Measurements from ENCODE around the gene CALM3.
"Not testable (repeated sequence)": the region's sequence is repeated elsewhere in the genome, so short reads cannot be mapped to it uniquely, and the experiment has no call there.

The CALM3 gene

DNA sequence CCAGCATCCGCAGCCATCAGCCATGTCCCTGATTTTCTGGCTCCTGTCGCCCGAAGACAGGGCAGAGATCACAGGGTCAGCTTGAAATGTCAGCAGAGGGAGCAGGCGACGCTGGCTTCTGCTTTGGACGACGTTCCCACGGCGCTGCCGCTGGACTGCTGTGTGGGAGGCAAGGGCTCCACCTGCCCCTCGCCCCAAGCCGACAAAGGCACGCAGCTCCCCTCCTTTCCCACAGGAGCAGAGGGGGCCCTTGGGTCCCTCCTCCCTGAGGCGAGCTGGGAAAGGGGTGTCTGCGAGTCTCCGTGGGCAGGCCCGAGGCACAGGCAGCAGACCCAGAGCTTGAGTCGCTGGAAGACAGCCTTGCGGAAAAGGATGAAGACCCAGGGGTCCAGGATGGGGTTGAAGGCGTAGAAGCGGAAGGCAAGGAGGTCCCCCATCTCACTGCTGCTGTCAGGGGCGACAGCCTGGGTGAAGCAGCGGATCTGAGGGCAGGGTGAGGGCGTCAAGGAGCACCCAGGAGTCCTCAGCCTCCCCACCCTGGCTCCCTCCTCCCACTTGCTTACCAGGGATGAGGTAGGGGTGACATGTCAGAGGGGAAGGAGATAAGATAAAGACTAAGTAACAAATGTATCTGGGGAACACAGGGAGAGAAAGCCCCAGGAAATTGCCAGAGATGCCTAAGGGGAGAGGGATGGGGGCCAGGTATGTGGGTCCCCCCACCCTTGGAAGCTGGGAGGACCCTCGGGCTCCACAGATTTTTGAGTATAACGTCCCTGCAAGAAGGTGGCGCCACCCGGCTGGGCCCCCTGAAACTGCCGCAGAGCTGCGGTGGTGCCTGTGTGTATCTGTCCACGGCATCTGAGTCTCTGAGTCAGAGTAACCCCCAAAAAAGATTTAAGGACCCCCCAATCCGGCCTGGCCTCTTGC is 20.3 kb downstream of the CALM3 start:
- TF ChIP-seq, protein P1, sequence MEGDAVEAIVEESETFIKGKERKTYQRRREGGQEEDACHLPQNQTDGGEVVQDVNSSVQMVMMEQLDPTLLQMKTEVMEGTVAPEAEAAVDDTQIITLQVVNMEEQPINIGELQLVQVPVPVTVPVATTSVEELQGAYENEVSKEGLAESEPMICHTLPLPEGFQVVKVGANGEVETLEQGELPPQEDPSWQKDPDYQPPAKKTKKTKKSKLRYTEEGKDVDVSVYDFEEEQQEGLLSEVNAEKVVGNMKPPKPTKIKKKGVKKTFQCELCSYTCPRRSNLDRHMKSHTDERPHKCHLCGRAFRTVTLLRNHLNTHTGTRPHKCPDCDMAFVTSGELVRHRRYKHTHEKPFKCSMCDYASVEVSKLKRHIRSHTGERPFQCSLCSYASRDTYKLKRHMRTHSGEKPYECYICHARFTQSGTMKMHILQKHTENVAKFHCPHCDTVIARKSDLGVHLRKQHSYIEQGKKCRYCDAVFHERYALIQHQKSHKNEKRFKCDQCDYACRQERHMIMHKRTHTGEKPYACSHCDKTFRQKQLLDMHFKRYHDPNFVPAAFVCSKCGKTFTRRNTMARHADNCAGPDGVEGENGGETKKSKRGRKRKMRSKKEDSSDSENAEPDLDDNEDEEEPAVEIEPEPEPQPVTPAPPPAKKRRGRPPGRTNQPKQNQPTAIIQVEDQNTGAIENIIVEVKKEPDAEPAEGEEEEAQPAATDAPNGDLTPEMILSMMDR (IDR thresholded peaks at IDR 0.05; ENCODE audit: insufficient read depth, missing control alignments), result no peak
- no peak for DNase-seq (ENCODE audit: insufficient read length, low spot score)
- no peak for FAIRE-seq

DNA sequence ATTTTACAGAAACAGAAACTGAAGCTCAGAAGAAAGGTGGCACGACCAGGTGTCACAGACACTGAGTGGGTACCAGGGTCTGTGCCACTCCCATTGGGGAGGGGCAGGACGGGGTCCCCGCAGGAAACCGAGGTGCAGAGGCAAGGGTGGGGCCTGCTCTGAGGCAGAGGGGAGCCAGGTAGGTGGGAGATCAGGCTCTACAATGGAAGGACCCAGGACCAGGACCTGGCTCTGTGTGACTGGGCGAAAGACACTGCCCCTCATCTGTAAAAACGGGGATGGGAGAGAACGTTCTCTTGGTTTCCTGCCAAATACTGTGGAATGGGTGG is 21.0 kb downstream of the CALM3 start:
- DNase-seq (ENCODE audit: insufficient read length, low spot score) (no peak), FAIRE-seq (no peak)
- TF ChIP-seq, protein P1 (IDR thresholded peaks at IDR 0.05; ENCODE audit: insufficient read depth, missing control alignments), result no peak

GRCh38 chr19:46623915-46624502 is 22.9 kb downstream of the CALM3 start:
- TF ChIP-seq, protein P1 (IDR thresholded peaks at IDR 0.05; ENCODE audit: insufficient read depth, missing control alignments), result no peak
- FAIRE-seq (no peak), DNase-seq (ENCODE audit: insufficient read length, low spot score) (no peak)

DNA sequence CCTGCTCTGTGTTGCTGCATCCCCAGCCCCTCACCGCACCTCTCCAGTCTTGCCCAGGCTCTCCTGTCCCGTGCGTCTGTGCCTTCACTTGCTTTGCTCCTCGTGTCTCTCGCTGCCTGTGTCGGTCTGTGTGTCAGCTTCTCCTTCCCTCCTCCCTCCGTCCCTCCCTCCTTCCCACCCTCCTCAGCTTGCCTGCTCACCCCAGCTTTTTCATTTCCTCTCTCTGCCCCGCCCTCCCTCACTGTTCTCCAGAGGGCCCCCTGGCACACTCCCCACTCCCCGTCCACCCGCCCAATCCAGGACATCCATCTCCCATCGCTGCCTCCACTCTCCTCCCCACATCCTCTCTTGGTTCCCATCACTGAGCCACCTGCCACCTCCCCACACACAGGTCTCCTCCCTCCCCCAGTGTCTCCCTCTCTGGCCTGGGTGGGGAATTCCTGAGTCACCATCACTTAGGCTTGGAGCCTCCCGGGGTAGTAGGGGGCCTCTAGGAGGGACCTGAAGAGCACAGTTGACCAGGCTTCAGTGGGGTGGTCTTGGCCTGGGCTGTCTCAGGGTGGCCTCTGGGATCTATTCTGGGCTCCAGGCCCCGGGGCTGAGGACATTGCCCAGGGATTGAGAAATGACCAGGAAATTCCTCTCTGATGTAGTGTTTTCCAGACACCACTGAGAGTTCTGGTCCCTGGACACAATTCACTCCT is 24.0 kb downstream of the CALM3 start, which contains the start of gene PTGIR:
Gene PTGIR (minus strand): TSS at position 132 of the 704 bp plus-strand sequence. CDS start 864 bp downstream, outside the sequence.
- DNase-seq (ENCODE audit: insufficient read length, low spot score) (no peak), FAIRE-seq (no peak)
- TF ChIP-seq, protein P1 (IDR thresholded peaks at IDR 0.05; ENCODE audit: insufficient read depth, missing control alignments), result no peak

DNA sequence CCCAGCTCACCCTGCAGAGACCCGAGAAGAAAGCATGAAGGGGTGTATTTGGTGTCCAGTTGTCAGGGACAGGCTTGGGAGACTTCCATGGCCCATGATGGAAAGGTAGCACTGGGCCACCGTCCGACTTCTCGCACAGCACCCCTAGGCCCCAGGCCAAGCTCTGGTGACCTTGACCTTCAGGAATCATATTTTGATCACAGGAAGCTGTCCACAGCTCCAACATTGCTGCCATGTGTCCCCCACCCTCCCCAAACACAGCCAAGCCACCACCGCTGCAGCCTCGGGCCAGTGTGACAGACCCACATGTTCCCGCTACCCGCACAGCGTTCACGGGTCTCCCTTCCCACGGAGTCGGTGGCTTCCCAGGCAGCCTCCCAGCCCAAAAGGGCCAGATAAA is 24.6 kb downstream of the CALM3 start:
- TF ChIP-seq, protein P1 (IDR thresholded peaks at IDR 0.05; ENCODE audit: insufficient read depth, missing control alignments), result no peak
- DNase-seq (ENCODE audit: insufficient read length, low spot score) (no peak), FAIRE-seq (no peak)

DNA sequence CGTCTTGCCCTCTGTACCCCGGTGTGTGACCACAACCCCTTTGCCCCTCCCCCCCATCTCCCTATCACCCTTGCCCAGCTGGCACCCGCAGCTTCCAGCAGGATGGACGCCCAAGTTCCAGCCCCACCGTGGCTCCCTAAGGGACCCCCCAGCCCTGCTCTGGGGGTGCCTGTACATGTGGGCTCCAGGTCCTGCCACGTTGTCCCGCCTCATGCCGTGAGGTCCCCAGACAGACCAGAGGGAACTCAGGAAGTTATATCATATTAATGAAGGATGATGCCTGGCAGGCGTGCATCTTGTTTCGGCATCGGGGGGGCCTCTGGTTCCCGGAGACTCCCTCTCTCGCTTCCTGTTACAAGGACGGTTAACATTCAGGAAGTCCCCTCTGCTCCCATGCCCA is 25.3 kb downstream of the CALM3 start:
- FAIRE-seq (no peak), DNase-seq (ENCODE audit: insufficient read length, low spot score) (no peak)

GRCh38 chr19:46628970-46629369 is 27.8 kb downstream of the CALM3 start:
- FAIRE-seq, result not testable (repeated sequence)

More for the DNA sequence above, 25.3 kb downstream of the CALM3 start:
- TF ChIP-seq, protein P1 (IDR thresholded peaks at IDR 0.05; ENCODE audit: insufficient read depth, missing control alignments), result no peak

More at GRCh38 chr19:46628970-46629369, 27.8 kb downstream of the CALM3 start:
- not testable (repeated sequence) for DNase-seq (ENCODE audit: insufficient read length, low spot score)
